ENCODE data around the gene ZYG11A. TPM values are rescaled to one million over a fixed set of nuclear protein-coding genes. Genes with fewer than 3 reads are reported as not detected.
"Not testable (repeated sequence)": the region's sequence is repeated elsewhere in the genome, so short reads cannot be mapped to it uniquely, and the experiment has no call there.

ZYG11A gene
- not detected for total RNA-seq

DNA sequence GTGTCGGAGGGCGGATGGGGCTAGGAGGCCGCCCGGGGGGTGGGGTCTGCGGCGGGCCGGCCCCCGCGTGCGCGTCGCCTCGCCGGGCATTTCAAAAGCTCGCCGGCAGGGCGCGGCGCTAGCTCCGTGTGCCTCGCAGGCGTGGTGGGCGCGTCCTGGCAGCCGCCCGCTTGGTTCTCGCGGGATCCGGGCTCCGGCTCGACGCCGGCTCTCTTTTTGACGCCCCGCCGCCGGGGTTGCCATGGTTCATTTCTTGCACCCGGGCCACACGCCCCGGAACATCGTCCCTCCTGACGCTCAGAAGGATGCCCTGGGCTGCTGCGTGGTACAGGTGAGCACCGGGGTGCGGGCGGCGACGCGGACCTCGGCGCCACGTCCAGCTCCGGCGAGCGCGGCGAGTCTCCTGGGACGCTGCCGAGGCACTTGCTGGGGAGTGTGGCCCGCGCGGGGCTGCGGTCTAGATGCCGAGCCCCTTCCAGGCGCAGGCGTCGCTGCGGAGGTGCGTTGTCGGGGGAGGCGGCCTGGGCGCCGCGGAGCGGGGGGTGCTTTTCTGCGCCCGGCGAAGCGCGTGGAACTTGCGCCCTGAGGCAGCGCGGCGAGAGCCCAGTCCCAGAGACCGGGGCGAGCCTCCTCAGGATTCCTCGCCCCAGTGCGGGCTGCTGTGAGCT lies at the start of gene ZYG11A:
Gene ZYG11A (plus strand): TSS at position 118 of the 668 bp plus-strand sequence. CDS start 124 bp downstream, at position 242.
- Histone ChIP-seq H3K9me3 (no peaks in the 10 kb centered on the region), H3K36me3 (no peaks in the 10 kb centered on the region), H3K4me1 (peaks cover 9 to 15% (median 13%) of the 10 kb centered on the region in 4 donors), H3K4me3 (peak within 1 kb of the TSS; percentile 46 to 58 (median 47)), H3K27ac (replicated peaks in 1 of 4) (no peak within 1 kb of the TSS), H3K27me3 (peaks cover 3 to 79% (median 26%) of the 10 kb centered on the region in 4 donors)
- WGBS: no CpG with 5 or more reads among the region's 88 CpGs
- intact Hi-C loops (cut with DNase I): no loop called here
- TF ChIP-seq, protein P1, sequence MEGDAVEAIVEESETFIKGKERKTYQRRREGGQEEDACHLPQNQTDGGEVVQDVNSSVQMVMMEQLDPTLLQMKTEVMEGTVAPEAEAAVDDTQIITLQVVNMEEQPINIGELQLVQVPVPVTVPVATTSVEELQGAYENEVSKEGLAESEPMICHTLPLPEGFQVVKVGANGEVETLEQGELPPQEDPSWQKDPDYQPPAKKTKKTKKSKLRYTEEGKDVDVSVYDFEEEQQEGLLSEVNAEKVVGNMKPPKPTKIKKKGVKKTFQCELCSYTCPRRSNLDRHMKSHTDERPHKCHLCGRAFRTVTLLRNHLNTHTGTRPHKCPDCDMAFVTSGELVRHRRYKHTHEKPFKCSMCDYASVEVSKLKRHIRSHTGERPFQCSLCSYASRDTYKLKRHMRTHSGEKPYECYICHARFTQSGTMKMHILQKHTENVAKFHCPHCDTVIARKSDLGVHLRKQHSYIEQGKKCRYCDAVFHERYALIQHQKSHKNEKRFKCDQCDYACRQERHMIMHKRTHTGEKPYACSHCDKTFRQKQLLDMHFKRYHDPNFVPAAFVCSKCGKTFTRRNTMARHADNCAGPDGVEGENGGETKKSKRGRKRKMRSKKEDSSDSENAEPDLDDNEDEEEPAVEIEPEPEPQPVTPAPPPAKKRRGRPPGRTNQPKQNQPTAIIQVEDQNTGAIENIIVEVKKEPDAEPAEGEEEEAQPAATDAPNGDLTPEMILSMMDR (IDR thresholded peaks at IDR 0.05): peak in 1 of 3 experiments; percentile 31
- no peak for TF ChIP-seq POLR2AphosphoS5 (IDR thresholded peaks at IDR 0.05)
- no peak for DNase-seq (ENCODE audit: extremely low spot score)

DNA sequence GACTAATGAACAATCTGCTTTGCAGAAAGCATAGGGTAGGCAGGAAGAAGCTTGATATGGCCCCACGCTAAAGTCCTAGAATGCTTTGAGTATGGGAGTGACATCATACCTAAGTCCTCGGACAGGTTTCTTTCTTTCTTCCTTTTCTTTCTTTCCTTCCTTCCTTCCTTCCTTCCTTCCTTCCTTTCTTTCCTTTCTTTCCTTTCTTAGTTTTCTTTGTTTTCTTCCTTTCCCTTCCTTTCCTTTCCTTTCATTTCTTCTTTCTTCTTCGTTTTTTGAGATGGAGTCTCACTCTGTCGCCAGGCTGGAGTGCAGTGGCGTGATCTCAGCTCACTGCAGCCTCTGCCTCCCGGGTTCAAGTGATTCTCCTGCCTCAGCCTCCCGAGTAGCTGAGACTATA lies 48.8 kb upstream of the ZYG11A start:
- H3K36me3 ChIP-seq: peaks cover 7 to 72% (median 54%) of the 10 kb centered on the region in 4 donors
- intact Hi-C loops (cut with DNase I); DNase-seq (ENCODE audit: extremely low spot score); H3K4me3 ChIP-seq; H3K27me3 ChIP-seq; H3K4me1 ChIP-seq; H3K27ac ChIP-seq (replicated peaks in 1 of 4); H3K9me3 ChIP-seq: not testable (repeated sequence)
- 82% methylated on average over 7 of the region's 7 CpGs for WGBS

DNA sequence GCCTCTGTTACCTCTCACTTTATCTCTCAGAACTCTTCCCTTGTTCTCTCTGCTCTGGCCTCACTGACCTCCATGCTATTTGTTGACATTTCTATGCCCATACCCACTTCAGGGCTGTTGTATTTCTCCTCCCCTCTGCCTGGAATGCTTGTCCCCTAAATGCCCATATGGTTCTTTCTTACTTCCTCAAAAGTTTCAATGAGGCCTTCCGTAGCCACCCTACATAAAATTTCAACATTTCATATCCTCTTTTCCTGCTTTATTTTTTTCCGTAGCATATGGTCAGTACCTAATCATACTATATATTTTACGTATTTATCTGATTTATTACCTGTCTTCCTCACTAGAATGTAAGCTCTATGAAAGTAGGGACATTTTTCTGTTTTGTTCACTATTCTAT lies 47.1 kb upstream of the ZYG11A start:
- H3K27ac ChIP-seq (replicated peaks in 1 of 4): no peak overlapping the region
- H3K4me3 ChIP-seq: no peak overlapping the region
- H3K4me1 ChIP-seq: no peaks in the 10 kb centered on the region
- TF ChIP-seq, protein P1 (IDR thresholded peaks at IDR 0.05): no peak
- TF ChIP-seq EP300 (IDR thresholded peaks at IDR 0.05) (no peak), POLR2A (IDR thresholded peaks at IDR 0.05; ENCODE audit: low read depth) (no peak), POLR2AphosphoS5 (IDR thresholded peaks at IDR 0.05) (no peak)
- 87% methylated on average over 3 of the region's 3 CpGs for WGBS
- peaks cover 7 to 64% (median 43%) of the 10 kb centered on the region in 4 donors for H3K36me3 ChIP-seq
- intact Hi-C loops (cut with DNase I): no loop called here
- no peaks in the 10 kb centered on the region for H3K9me3 ChIP-seq
- DNase-seq (ENCODE audit: extremely low spot score): no peak
- no peaks in the 10 kb centered on the region for H3K27me3 ChIP-seq

DNA sequence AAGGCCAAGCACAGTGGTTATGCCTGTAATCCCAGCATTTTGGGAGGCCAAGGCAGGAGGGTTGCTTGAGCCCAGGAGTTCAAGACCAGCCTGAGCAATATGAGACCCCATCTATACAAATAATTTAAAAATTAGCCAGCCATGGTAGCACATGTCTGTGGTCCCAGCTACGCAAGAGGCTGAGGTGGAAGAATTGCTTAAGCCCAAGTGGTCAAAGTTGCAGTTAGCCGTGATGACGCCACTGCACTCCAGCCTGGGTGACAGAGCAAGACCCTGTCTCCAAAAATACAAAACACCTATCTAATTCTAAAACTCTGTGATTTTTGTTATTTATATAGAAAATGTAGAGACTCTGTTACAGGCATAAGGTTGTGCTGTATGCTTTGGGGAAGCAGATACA lies 44.2 kb upstream of the ZYG11A start:
- Histone ChIP-seq H3K27me3 (no peaks in the 10 kb centered on the region), H3K27ac (replicated peaks in 1 of 4) (no peak overlapping the region), H3K9me3 (no peaks in the 10 kb centered on the region), H3K4me1 (no peaks in the 10 kb centered on the region), H3K4me3 (no peak overlapping the region), H3K36me3 (peaks cover 0 to 55% (median 46%) of the 10 kb centered on the region in 4 donors)
- DNase-seq (ENCODE audit: extremely low spot score): no peak
- intact Hi-C loops (cut with DNase I): no loop called here
- TF ChIP-seq POLR2AphosphoS5 (IDR thresholded peaks at IDR 0.05): no peak
- TF ChIP-seq, protein P1 (IDR thresholded peaks at IDR 0.05): no peak
- TF ChIP-seq POLR2A (IDR thresholded peaks at IDR 0.05; ENCODE audit: low read depth): no peak
- no peak for TF ChIP-seq EP300 (IDR thresholded peaks at IDR 0.05)
- WGBS: 81% methylated on average over 3 of the region's 3 CpGs

DNA sequence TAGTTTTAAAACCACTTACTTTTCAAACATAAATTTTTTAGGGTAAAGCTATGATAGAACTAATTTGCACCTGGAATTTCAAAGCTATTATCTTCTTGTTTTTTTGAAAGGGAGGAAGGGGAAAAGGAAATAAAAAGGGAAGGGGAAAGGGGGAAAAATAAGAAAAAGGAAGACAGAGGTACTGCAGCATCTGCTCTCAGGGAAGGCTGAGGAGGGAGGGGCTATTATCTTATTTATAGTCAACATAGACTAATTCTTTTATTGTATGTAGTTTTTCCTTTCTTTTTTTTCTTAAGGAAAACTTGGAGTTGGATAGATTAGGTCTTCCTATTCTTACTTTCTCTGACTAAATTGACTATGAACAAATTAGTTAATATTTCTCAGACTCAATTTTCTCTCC lies 41.5 kb upstream of the ZYG11A start:
- intact Hi-C loops (cut with DNase I): no loop called here
- TF ChIP-seq POLR2AphosphoS5 (IDR thresholded peaks at IDR 0.05) (no peak), EP300 (IDR thresholded peaks at IDR 0.05) (no peak), POLR2A (IDR thresholded peaks at IDR 0.05; ENCODE audit: low read depth) (no peak)
- TF ChIP-seq, protein P1 (IDR thresholded peaks at IDR 0.05): no peak
- Histone ChIP-seq H3K4me1 (no peaks in the 10 kb centered on the region), H3K36me3 (peaks cover 12 to 62% (median 49%) of the 10 kb centered on the region in 4 donors), H3K27me3 (no peaks in the 10 kb centered on the region), H3K9me3 (no peaks in the 10 kb centered on the region), H3K4me3 (no peak overlapping the region), H3K27ac (replicated peaks in 1 of 4) (no peak overlapping the region)
- no peak for DNase-seq (ENCODE audit: extremely low spot score)

DNA sequence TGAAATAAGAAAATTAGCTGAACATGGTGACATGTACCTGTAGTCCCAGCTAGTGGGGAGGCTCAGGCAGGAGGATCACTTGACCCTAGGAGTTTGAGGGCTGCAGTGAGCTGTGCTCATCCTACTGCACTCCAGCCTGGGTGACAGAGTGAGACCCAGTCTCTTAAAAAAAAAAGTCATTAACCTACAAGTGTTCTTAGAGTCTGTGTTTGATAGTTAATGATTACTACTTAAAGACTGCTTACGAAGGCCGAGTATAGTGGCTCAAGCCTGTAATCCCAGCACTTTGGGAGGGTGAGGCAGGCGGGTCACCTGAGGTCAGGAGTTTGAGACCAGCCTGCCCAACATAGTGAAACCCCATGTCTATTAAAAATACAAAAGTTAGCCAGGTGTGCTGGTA lies 38.5 kb upstream of the ZYG11A start:
- DNase-seq (ENCODE audit: extremely low spot score); H3K27ac ChIP-seq (replicated peaks in 1 of 4); intact Hi-C loops (cut with DNase I); H3K9me3 ChIP-seq; H3K4me1 ChIP-seq; H3K27me3 ChIP-seq; H3K4me3 ChIP-seq: not testable (repeated sequence)
- WGBS: 90% methylated on average over 3 of the region's 3 CpGs
- H3K36me3 ChIP-seq: peaks cover 12 to 60% (median 44%) of the 10 kb centered on the region in 4 donors

Data from esophagus muscularis mucosa (tissue), 4 donors.